Right renal pelvis (tissue), 4 donors: Measurements from ENCODE around the gene BLVRA. TPM values are rescaled to one million over a fixed set of nuclear protein-coding genes. Genes with fewer than 3 reads are reported as not detected.
"Not testable (repeated sequence)": the region's sequence is repeated elsewhere in the genome, so short reads cannot be mapped to it uniquely, and the experiment has no call there.

ENCODE experiments used
- DNase-seq, 4 donors: peaks; one replicate each; pipeline ENCODE4 v3.0.0-alpha.2; 2013; ENCODE audit warnings: low read depth in 4 of 4, low spot score in 3 of 4, missing footprints in 1 of 4
- polyA plus RNA-seq, 4 donors: library from polyadenylated mRNA; unstranded; fragments of 120-200 nt; gene quantifications; one replicate each; pipeline ENCODE4 v1.2.1, GENCODE V29; 2013; ENCODE audit not compliant: insufficient read length in 4 of 4

The BLVRA gene
- polyA plus RNA-seq, 4 donors, result 52.0 to 57.2 (median 54.9) TPM

- no peak for DNase-seq
Observed at GRCh38 chr7:43791665-43792064, 33.2 kb downstream of the BLVRA start.

GRCh38 chr7:43792471-43793150 is 34.1 kb downstream of the BLVRA start:
- no peak for DNase-seq

GRCh38 chr7:43799605-43800004 is 41.1 kb downstream of the BLVRA start:
- no peak for DNase-seq

DNA sequence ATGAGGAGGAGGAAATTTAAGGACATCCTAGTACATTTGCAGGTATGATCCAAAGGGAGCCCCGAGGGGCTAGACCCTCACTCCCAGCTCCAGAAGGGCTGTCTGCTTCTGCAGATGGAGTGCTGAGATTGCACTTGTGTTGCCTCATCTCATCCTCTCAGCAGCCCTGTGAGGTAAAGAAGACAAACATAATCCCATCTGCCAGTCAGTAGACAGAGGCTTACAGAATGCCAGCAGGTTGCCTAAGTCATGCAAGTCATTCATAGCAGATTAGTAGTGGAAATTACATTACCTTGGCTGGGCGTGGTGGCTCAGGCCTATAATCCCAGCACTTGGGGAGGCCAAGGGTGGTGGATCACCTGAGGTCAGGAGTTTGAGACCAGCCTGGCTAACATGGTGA is 45.4 kb downstream of the BLVRA start:
- DNase-seq, result no peak

DNA sequence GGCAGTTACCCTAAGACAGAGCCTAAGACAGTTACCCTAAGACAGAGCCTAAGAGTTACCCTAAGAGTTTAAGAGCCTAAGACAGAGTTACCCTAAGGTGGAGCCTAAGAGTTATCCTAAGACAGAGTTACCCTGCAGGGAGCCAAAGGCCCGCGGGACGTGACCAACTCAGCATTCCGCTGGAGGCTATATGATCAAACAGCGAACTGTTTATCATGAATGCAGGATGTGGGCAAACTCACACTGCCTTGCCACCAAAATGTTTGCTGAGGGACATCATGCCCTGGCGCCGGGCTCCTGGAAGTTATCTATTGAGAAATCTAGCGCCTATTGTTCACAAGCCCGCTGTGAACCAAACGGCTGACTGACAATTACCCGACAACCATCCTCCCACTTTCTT is 49.9 kb downstream of the BLVRA start:
- no peak for DNase-seq

DNA sequence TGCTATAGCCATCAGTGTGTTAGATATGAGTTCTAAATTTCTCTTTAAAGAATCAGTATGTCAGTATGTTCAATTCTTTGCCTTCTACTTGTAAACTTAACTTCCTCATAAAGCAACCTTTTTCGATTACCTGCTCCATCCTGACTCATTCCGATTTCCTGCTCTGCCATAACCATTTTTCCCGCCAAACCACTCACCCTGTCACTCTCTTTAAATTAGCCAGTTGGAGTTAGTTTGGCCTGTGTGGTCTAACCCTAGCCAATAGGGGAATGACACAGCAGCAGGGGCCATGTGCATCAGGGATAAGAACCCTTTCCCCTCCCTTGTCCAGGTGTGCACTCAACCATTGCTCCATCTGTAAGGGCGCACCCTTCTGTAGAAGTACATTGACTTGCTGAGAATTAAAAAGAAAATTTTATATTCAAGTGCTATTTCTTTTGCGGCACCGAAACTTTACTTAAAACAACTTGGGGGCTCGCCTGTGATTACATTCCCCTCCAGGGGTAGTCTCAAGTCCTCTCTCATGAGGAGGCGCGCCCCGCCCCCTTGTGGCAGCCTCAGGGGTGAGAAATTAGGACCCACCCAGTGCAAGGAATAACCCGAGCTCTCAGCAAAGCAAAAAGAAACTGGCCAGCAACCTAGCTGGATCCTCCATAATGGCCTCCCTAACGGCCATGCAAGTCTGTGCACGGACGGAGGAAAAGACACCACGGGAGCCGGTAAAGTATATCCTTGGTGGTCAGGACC is 51.9 kb downstream of the BLVRA start:
- not testable (repeated sequence) for DNase-seq

GRCh38 chr7:43815373-43815772 is 56.9 kb downstream of the BLVRA start:
- no peak for DNase-seq

- DNase-seq, result not testable (repeated sequence)
Observed at GRCh38 chr7:43816046-43816797, 57.7 kb downstream of the BLVRA start.

GRCh38 chr7:43823425-43823824 is 64.9 kb downstream of the BLVRA start:
- DNase-seq, result not testable (repeated sequence)

DNA sequence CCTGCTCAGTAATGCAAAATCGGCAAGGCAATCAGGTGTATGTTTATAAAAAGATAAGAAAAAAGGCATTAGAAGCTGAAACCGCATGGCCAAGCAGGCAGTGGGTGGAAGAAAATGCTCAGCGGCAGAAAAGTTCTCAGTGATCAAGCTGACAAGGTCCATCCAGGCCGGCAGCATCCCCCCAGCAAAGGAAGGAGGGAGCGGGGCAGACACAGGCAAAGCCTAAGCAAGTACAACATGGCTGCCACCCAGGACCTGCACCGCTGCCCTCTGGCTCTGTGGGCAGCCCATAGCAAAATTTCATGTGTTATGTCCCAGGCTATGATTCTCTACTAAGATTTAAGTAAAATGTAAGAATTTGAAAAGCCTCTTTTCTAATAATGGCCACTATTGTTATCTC is 65.5 kb downstream of the BLVRA start:
- DNase-seq, result no peak

DNA sequence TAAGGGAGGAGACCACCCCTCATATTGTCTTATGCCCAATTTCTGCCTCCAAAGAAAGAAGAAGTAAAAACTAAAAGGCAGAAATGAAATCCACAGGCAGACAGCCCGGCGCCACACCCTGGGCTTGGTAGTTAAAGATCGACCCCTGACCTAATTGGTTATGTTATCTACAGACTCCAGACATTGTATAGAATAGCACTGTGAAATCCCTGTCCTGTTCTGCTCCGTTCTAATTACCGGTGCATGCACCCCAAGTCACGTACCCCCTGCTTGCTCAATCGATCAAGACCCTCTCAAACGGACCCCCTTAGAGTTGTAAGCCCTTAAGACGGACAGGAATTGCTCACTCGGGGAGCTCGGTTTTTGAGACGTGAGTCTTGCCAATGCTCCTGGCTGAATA is 66.0 kb downstream of the BLVRA start:
- DNase-seq, result not testable (repeated sequence)

DNA sequence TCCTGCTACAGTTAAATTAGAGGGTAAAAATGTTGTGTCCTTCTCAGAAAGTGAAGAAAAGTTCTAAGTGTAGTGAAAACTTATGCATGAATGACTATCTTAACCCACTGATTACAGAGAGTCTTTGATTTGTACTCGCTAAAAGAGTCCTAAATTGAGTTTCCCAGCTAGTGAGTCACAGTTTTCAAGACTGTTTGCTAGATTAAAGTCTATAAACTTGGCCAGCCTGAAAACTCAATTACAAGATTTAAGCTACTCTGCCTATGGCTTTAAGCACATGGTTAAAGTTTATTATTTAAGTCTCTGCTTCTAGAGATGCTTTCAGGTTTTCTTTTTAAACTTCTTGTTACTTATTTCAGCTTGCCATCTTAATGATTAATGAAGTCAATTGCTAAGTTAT is 66.5 kb downstream of the BLVRA start:
- DNase-seq, result no peak

- no peak for DNase-seq
Observed at GRCh38 chr7:43825391-43825808, 66.9 kb downstream of the BLVRA start.

- DNase-seq, result not testable (repeated sequence)
Observed at GRCh38 chr7:43830917-43831316, 72.4 kb downstream of the BLVRA start.

DNA sequence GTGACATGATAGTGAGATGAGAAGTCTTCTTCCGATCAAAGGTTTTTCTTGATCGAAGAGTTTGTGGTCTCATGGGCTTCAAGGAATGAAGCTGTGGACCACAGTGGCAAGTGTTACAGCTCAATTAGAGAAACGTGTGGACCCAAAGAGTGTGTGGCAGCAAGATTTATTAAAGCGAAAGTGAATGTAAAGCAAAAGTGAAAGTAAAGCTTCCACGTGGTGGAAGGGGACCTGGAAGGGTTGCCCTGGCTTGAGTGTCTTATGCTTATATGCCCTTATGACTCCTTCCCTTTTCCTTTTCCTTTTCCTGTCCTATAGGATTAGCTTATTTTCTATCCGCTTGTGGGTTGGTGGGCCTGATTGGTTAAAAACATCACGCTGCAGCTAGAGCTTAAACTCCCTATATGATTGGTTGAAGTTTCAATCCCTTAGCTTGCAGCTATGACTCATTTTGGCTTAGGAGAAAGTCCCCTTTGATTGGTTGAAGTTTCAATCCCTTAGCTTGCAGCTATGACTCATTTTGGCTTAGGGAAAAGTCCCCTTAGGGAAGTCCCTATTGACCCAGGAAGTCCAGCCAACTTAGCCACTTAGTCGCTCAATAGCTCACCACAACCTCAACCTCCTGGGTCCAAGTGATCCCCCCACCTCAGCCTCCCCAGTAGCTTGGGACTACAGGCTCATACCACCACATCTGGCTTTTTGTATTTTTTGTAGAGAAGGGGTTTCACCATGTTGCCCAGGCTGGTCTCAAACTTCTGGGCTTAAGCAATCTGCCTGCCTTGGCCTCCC is 76.2 kb downstream of the BLVRA start:
- no peak for DNase-seq

GRCh38 chr7:43838201-43838658 is 79.8 kb downstream of the BLVRA start:
- no peak for DNase-seq

- no peak for DNase-seq
Observed at GRCh38 chr7:43843296-43843695, 84.8 kb downstream of the BLVRA start.

DNA sequence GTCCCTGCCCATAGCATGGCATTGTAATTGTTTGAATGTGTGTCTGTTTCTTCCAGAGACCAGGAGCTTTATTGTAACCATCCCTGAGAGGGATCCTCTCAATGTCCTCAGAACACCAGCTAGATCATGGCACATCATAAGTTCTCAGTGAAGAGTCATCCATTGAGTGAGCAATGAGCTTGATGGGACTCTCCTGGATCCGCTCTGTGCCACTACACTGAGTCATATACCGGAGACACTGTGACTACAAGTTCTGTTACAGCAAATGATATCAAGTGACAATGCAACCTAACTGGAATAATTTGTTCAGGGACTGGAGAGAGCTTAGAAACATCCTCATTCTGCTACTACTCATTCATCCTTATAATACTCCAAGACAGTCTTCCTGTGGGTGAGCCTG is 85.8 kb downstream of the BLVRA start:
- no peak for DNase-seq

DNA sequence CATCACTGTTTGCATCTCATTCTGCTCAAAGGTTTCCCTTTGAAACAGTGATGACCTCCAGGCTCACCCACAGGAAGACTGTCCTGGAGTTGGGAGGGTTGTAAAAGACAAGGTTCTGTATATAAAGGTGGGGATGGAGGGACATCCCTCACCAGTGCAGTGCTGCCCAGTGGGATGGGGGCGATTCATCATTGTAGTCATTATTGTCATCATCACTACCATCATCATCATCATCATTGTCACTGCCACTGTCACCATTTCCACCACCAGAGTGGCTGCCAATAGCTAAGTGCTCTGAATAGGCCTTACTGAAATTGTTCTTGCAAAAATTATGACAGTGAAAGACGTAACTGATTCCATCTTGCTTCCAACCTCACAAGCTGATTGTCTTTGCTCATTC is 86.2 kb downstream of the BLVRA start:
- DNase-seq, result no peak

DNA sequence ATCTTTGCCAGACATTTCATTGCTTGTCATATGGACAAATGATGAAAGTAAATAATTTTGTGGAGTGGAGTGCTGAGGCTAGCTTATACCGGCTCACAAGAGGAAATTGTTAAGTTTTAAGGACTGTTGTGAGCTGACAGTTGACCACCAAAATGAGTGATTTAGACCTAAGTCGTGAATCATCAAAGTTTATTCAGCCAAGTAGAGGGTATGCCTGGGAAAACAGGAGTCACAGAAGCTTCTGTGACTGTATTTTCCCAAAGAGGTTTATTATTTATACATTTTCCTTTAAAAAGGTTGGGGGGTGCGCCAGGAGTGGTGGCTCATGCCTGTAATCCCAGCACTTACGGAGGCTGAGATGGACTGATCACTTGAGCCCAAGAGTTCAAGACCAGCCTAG is 89.0 kb downstream of the BLVRA start:
- no peak for DNase-seq

DNA sequence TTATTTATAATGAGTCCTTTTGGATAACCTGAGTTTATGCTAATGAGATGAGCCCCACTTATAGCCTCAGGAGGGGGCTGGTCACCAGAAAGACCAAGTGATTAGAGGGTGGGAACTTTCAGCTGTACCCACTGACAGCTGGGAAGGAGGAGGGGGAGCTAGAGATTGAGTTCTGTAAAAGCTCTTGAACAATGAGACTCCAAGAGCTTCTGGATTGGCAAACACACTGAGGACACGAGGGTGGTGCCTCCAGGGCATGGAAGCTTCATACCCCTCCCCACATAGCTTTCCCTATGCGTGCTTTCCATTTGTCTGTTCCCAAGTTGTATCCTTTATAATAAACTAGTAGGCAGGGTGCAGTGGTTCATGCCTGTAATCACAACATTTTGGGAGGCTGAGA is 90.6 kb downstream of the BLVRA start:
- no peak for DNase-seq
